Activated gamma-delta T cell treated with Interleukin-2 at 50 U/mL for 16 hours (primary cell): ENCODE results near the gene COX5B.
A peak's percentile ranks its signal among the peaks of the same experiment; 100 is the strongest.
"Not testable (repeated sequence)": the region's sequence is repeated elsewhere in the genome, so short reads cannot be mapped to it uniquely, and the experiment has no call there.

Experiments used
- DNase-seq: peaks from one replicate; pipeline ENCODE4 v3.0.0-alpha.2; 2020

COX5B gene

DNA sequence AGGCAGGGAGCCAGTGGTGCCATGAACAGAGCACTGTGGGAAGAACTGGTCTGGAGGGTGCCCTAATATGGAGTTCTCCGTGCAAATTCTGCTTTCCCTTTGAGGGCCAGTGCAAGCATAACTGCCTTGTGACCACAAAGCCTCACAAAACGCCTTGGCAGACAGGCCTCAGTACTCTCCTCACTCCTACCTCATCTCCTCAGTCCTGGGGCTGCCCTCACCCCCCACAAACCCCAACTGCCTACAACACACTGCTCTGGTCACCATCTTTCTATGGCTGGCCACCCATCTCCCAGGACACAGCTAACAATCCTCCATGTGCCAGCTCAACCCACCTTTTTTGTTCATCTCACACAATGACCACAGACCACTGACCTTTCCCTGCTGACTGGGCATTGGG is 8.9 kb downstream of the COX5B start:
- DNase-seq, result no peak

DNA sequence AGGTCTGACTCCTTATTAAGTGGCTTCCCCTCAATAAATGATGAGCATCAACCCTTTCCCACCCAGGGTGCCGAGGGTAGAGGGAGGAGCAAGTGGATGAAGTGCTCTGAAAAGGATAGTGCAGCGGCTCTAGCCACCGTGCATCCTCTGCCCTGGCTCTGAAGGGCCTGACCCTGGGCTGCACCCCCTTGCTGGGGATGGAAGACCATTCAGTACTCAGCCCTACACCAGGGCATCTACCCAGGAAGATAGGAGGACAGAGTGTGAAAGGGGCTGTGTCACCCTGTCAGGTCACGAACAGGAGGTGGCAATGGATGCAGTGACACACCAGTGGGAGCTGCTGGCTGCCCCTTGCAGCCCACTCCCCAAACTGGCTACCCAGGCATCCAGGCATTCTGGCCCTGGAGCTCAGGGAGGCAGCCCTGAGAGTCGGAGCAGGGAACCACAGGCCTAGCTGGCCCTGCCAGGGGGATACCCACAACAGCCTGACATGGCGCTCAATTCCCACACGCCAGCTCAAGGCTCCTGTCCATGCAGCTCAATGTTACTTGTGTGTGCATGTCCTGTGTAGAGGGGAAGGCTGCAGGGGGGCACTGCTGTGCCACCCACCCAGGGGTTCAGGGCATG is 10.4 kb downstream of the COX5B start:
- DNase-seq, result no peak

DNA sequence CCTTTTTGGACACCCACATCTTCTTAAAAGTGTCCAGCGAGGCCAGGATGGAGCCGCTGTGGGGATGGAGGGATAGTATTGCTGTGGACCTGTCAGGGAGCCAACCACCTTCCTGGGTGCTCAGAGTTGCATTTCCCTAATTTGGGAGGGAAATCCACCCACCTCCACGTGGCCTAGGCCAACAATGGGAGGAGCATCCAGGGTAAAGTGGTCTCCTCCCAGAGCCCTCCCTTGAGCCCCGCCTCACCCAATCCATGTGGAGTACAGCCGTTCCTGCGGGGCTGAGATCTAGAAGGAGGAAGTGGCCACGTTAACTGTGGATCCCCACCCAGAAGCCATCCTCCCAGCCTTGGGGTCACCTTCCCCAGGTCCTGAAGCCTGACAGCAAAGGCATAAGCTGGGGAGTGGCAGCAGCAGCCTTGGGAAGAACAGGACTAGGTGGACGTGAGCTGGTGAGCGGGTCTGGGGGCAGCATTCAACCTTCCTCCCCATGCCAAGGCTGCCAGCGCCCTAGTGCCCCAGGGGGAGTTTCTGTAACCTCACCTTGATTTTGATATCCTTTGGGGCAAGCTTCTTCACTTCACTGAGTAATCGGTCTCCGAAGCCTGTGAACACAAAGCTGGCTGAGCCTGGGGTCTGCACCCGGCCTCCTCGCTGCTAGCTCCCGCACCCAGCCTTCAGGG is 11.2 kb downstream of the COX5B start:
- no peak for DNase-seq

DNA sequence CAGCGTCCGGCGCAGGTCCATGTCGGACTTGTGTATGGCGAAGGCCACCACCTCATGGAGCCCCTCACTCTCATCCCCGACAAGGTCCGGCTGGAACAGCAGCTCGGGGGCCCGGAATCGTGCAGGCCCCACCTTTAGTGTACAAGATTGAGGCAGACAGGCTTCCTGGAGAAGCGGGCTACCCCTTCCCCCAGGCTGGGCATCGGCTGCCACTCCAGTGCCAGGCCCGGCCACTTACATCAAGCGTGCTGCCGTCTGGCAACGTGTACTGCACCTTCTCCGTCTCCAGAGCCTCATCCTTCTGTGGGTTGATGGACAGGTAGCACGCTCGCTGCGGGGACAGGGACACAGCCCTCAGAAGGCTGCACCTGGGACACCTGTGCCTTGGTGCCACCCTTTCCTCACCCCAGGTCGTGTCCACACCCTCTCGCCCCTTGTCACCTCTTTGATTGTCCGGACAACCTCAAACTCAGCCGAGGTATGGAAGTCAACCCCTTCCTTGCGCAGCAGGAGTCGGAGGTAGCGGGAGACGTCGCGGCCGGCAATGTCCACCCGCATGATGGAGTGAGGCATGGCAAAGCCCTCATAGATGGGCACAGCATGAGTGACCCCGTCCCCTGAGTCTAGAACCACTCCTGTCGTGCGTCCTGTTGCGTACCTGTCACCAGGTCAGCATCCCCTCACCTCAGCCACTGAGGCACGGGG is 12.3 kb downstream of the COX5B start:
- DNase-seq, result no peak

DNA sequence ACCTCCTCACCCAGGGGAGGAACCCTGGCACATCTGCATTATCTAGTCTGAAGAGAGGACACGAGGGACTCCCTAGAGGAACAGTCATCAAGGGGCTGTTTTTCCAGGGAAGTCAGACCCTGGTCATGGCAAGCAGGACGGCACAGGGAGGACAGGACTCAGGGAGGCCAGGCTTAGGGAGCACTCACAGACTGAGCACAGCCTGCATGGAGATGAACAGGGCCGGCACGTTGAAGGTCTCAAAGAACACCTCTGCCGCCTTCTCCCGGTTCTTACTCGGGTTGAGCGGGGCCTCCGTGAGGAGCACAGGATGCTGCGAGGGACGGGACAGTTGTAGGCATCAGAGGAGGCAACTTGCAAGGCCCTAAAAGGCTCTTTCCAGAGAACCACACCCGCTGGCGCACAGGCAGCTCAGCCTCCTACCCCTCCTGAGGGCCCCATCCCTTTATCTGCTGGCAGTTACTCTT is 12.9 kb downstream of the COX5B start:
- no peak for DNase-seq

DNA sequence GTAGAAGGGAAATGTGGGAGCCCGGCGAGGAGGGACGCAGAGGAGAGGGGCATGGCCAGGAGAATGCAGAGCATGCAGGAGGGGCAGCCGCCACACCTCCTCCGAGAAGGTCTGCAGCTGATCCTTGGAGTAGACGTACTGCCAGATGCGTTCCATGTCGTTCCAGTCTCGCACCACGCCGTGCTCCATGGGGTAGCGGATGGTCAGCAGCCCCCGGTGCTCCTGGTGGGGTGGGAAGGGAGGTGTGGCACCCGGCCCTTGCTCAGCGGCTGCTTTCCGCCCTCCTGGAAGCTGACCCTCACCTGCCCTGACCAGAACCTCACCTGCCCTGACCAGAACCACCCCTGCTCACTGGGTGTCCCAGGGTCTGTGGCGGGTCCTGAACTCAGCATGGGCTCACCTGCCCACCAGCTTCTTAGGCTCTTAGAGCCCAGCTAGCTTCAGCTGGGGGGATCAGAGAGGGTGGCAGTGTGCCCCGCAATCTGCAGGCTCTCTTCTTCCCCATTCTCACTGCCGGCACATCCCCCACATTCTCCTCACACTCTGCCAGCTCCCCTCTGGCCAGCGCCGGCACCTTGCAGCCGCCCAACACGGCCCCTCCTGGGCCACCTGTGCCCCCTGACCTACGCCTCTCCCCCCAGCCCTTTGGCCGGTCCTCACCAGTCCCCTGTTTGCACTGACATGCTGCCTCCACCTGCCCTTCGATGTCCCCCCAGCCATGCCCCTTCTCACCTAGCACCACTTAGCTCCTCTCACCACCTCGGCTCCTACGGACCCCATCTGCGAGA is 13.6 kb downstream of the COX5B start:
- no peak for DNase-seq

DNA sequence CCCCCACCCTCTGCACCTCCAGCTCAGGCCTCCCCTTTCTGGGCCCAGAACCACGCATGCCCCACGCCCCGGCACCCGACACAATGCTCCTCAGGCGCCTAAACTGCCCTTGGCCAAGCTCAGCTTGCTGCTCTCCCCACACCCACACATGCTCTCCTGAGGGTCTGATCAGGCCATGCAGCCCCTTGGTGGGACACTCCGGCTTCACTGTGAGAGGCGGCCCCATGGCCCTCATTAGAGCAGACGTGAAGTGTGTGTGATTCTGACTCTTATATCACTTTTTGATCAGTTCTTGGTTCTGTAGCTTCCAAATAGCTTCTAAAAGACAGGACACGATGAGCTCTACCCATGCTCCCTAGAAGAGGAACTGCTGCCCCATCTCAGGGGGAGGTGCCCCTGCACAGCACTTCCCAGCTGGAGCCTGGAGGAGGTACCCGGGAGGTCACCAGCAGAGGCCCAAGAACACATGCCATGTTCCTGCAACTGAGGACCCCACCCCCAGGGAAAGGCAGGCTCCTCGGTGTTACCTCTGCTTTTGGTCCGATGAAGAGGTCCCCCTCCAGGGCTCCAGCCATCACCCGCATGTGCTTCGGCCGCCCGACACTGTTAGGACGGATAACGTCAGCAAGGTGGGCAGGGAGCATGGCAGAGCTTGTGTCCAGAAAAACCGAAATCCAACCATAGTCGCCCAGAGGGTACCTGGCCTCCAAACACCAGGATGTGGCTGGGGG is 14.3 kb downstream of the COX5B start:
- no peak for DNase-seq

DNA sequence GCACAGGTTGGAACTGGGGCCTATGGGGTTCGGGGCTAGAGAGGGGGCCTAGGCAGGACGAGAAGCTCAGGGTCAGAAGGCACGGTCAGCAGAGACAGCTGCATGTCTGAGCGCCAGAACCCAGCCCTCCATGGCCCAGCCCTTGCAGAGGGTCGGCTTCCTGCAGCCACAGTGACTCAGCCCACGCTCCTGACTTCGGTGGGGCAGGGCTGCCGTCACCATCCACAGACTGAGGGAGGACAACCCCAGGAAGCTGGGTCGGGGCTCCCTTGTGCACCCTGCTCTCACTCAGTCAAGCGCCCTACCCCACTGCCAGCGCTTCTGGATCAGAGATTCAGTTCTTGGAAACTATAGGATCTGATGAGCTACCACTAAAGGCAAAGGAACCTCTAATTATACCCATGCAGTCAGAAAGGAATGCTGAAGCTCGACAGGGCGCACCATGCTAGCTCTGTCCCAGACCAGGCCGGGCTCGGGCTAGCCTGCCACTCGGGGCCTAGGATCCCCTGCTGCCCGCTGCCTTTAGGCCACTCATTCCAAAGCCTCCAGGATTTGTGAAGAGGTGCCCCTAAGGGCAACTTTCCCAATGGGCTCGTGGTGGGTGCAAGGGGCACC is 15.0 kb downstream of the COX5B start:
- DNase-seq, result no peak

DNA sequence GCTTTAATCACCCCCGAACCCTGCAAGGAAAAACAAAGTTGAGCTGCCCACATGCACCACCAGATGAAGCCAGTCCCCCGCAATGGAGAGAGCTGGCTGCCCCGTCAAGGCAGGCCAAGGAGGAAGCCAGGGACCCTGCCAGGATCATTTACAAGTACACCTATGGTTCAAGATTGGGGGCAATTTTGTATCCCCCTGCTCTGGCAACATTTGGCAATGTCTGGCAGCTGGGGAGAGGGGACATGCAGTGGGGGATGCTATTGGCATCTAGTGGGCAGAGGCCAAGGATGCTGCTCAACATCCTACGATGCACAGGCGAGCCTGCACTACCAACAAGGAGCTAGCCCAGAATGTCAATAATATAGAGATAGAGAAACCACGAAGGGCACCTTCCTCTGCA is 16.1 kb downstream of the COX5B start:
- DNase-seq, result no peak

DNA sequence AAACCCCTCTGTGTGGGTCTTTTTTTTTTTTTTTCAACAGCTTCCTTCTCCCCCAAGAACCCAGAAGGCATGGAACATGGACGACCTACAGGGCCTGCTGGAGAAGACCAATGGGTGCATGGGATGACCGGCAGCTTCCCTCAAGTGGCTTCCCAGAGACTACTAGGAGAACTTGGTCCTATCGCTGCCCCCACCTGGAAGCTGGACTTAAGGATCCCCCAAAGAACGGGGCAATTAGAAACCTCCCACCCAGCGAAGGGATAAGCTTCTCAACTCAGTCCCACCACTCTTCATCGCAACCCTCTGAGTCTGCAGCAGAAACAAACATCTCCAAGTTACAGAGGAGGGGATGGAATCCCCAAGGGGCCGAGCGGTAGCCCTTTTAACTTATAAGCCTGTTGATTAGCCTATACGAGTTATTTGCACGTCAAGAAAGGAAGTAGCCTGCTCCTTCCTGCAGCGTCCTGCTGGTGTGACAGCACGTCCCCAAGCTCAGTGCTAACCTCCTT is 16.6 kb downstream of the COX5B start:
- no peak for DNase-seq

DNA sequence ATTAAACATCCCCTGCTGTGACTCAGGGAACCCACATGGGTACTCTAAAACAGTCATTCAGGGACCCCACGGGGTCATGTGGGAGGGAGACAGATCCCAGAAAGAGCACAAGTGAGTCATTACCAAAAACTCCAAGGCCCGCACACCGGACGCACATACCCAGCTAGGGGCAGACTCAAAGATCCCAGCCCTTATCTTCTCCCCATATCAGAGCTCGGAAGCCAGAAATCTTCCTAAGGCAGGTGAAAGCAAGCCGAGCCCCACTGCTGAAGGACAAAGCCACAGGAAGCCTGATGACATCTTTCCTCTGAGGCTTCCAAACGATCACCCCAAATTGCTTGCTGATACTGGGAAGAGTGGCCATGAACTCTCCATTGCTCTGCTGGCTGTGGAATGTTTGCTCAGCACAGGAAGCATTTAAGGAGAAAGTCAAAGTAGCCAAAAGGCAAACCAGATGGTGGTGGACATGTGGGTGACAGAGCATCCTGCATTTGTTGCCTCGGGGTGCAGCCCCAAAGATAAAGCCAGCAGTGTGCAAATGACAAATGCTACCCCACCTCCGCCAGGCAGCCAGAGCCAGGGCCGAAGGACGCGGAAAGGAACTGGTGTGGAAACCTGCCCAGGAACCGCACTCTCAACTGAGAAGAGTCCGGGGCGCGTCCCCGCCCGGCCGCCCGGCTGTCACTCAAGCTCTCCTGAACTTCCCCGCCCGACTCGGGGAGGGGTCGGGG is 17.2 kb downstream of the COX5B start:
- DNase-seq, result peak; percentile 43

DNA sequence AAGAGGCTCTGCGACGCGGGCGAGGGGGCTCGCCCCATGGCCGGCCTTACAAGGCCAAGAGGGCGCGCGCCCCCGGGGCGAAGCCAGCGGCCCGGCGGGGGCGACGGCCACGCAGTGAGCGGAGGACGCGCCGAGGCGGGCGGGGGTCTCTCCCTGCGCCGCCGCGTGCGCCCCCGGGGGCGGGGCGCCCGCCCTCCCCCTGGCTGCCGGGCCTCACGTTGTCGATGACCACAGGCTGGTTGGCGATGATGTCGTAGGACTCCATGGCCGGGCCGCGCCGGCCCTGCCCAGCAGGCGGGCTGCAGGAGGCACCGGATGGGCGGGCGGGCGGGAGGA is 17.7 kb downstream of the COX5B start:
- DNase-seq, result no peak

DNA sequence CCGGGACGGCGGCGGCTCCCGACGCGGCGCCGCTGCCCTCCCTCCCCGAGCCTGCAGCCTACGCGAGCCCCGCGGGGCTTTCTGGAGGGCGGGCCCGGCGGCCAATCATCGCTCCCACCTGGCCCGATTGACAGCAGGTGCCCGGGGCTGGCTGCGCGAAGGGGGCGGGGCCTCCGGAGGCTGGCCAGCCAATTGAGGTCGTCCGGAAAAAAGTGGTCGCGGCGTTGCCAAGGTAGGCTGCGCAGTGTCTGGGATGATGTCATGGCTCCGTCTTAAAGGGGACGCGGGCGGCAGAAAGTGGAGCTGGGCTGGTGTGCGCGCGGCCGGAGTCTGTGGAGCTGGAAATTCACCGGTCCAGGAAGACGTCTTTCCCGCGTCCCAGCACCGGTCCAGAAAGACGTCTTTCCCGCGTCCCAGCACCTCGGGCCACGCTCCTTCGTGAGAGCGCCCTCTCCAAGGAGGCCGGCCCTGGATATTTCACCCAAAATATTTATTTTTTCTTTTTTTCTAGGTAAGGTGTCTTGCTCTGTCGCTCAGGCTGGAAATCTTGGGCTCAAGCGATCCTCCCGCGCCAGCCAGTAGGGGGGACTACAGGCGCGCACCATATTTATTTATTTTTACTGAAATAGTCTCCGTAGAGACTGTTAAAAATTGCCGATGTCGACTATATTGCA is 18.2 kb downstream of the COX5B start, which contains the start of gene ACTR1B:
ACTR1B (minus strand) TSS at position 83 of the 674 bp plus-strand sequence. CDS start 154 bp downstream, outside the sequence.
- DNase-seq, result peak; percentile 97

DNA sequence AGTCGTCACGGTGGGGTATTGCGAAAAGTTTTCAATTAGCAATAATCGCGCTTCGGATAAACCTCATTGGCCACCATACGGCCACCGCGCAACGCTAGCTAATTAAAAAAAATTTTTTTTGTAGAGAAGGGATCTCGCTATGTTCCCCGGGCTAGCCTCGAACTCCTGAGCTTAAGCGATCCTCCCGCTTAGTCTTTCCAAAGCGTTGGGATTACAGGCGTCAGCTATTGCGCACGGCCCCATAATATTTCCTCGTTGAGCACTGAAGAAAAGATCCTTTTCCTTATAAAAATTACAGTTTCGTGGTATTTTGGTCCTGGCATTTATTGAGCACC is 18.7 kb downstream of the COX5B start:
- DNase-seq, result no peak

DNA sequence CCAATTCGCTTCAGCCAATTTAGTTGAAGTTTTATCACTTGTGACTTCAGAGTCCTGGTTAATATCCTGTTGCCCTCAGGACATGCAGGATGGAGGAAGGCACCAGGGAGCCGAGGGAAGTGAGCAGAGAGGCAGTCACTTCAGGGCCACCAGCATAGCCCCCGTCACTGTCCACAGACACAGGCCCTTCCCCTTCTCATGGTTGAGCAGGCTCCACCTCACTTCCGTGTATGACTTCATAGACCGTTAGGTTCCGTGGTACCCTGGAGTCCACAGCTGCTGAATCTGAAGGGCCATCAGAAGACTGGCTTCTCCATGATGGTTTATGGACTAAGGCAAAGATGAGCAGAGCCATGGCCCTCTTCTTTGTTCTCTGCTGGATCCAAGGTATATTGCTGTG is 23.6 kb downstream of the COX5B start, which contains the start of gene C2orf92:
C2orf92 (plus strand) TSS at position 266 of the 400 bp plus-strand sequence; CDS start at position 342, 76 bp downstream.
- no peak for DNase-seq

DNA sequence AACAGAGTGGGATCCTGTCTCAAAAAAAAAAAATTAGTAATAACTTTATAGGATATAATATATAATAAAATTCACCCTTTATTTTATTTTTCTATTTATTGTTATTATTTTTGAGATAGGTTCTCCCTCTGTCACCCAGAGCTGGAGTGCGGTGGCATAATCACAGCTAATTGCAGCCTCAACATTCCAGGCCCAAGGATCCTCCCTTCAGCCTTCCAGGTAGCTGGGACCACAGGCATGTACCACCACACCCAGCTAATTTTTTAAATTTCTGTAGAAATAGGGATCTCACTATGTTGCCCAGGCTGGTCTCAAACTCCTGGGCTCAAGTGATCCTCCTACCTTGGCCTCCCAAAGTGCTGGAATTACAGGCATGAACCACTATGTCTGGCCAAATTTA is 24.6 kb downstream of the COX5B start:
- DNase-seq, result no peak

DNA sequence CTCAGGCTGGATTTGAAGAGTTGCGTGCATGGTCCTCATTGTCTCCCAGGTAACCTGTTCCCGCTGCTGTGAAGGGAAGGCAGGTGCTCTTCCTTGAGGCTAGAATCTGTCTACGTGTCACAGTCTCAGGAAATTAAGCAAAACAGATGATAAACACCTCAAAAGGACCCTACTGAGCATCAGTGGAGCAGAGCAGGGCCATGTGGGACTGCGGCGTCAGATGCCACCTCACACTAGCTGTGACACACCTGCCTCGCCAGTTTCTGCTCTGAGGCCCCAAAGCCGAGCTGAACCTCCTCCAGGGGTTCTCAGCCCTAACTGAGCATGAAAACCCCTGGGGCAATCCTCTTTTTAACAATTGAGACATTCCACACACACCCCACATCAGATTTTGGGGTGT is 25.7 kb downstream of the COX5B start:
- DNase-seq, result no peak

DNA sequence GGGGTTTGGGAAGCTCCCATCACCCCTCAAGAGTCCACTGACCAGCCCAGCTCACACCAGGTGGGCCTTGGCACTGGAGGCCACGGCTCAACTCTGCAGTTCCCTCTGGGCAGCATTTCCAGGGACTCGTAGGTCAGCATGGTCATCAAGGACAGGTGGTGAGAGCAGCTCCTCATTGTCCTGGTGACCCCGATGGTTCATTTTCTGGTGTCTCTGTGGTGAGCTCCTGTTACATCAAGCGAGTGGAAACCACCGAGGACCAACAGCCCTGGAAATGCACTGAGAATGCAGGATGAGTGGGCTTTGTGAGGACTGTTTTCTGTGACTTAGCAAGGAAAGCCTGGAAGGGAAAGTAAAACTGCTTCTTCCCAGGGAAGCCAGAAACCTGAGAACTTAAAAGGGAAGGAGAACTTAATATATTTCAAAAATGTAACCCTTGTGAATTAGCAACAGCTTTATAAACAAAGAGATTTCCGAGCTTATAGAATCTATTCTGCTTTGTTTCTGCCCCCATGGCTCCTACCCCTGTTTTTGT is 26.8 kb downstream of the COX5B start:
- DNase-seq, result not testable (repeated sequence)

DNA sequence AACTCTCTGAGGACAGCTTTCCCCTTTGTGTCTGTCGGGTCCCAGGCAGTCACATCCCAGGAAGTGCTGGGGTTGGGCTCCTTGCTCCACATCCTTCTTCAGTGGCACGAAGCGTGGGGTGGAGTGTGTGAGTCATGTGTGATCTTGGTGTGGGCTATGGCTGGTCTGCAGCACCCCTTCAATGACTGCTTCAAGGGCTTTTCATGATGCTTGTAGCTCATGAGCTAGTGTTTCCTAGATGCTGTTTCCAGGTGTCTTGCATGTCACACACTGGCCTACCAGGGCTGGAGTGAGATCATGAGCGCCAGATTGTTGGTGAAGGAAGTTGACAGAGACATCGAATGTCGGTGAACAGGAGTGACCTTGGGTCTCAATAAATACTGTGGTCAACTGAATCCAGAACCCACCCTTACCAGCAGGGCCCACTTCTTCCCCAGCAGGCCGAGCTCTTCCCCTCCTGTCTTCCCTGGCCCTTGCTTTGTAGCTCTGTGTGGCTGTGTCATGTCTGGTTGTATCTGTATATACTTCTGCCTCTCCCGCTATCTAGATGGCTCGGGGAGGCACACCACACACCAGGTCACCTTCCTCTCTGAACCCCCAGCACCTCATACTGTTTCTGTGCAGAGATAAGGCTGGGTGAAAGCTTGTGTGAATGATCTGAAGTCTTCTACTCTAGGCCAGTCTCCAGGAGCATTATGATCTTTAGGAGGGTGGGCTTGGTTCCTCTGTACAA is 27.5 kb downstream of the COX5B start:
- DNase-seq, result no peak

DNA sequence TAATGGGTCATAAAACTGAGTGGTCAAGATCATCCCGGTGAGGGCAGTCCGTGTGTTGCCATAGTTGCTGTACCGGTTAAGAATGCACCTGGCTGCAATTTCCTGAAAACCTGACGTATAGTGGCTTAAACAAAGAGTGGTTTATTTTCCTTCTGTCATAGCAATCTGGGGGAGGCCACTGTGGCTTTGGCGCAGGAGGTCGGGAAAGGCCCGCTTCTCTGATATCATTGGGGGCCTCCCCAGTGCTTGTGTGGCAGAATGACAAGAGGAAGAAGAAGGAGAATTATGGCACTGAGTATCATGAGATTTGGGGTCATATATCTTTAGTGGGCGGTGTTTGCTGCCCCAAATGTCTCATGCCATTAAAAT is 28.0 kb downstream of the COX5B start:
- DNase-seq, result no peak
